SK-N-SH (cell line): Measurements from ENCODE around the gene FAM163A. TPM values are rescaled to one million over a fixed set of nuclear protein-coding genes. Genes with fewer than 3 reads are reported as not detected.
A peak's percentile ranks its signal among the peaks of the same experiment; 100 is the strongest.

Source experiments
- CTCF ChIA-PET: fragments of 300-600, 350-600 bp; formaldehyde crosslinking; extraction: SDS; loops from one replicate; lab custom pipeline; 2021; lab: Yijun Ruan, JAX
- POLR2A ChIA-PET: fragments of 350-600 bp; sonication (Branson Sonifier 250); formaldehyde crosslinking; extraction: SDS; loops from one replicate; lab custom pipeline; 2020; ENCODE audit warnings: antibody characterized with exemption, inconsistent platforms; lab: Yijun Ruan, JAX
- DNase-seq: peaks from one replicate; pipeline ENCODE4 v3.0.0; 2012
- H2AFZ ChIP-seq: fragments of 200-600 bp; sonication (generic); 2 replicates; pipeline ENCODE4 v1.8.1; 2016; ENCODE audit warnings: antibody characterized with exemption, mild to moderate bottlenecking, low read depth
- H3F3A ChIP-seq: fragments of 200-600 bp; sonication (generic); replicated peaks from 2 replicates; pipeline ENCODE3; 2016; ENCODE audit warnings: antibody characterized with exemption, mild to moderate bottlenecking; ENCODE audit not compliant: insufficient read depth
- H3K27ac ChIP-seq, 2 experiments: fragments of 200-500 bp in 1 of 2; fragments of 200-600 bp in 1 of 2; sonication (Bioruptor generic) in 1 of 2; sonication (generic), shearing (Covaris generic) in 1 of 2; 2 replicates each; pipeline versions ENCODE4 v1.5.1 to v1.6.1; 2014 to 2016; ENCODE audit warnings: low read depth in 2 of 2, inconsistent platforms in 1 of 2, low read length in 1 of 2, mild to moderate bottlenecking in 1 of 2, mixed read lengths in 1 of 2
- H3K27me3 ChIP-seq: fragments of 200-600 bp; sonication (generic), shearing (Covaris generic); 2 replicates; pipeline ENCODE4 v1.6.1; 2016; ENCODE audit warnings: mixed run types; ENCODE audit not compliant: insufficient read depth
- H3K36me3 ChIP-seq, 2 experiments: fragments of 200-500 bp in 1 of 2; fragments of 200-600 bp in 1 of 2; sonication (Bioruptor generic) in 1 of 2; sonication (generic) in 1 of 2; replicated peaks in 1 of 2; 2 replicates each; pipeline versions ENCODE3 to v1.5.1; 2014 to 2016; ENCODE audit warnings: low read length in 1 of 2, mild to moderate bottlenecking in 1 of 2; ENCODE audit not compliant: insufficient read depth in 2 of 2, control insufficient read depth in 1 of 2
- H3K4me1 ChIP-seq, 2 experiments: fragments of 200-500 bp in 1 of 2; fragments of 200-600 bp in 1 of 2; sonication (Bioruptor generic) in 1 of 2; sonication (generic), shearing (Covaris generic) in 1 of 2; 2 replicates each; pipeline versions ENCODE4 v1.5.1 to v1.6.1; 2014 to 2016; ENCODE audit warnings: low read depth in 1 of 2, low read length in 1 of 2, mixed run types in 1 of 2; ENCODE audit not compliant: insufficient read depth in 2 of 2, control insufficient read depth in 1 of 2
- H3K4me2 ChIP-seq: fragments of 200-600 bp; sonication (generic), shearing (Covaris generic); 2 replicates; pipeline ENCODE4 v1.6.1; 2017; ENCODE audit warnings: mixed run types
- H3K4me3 ChIP-seq, 2 experiments: fragments of 200-500 bp in 1 of 2; fragments of 200-600 bp in 1 of 2; sonication (Bioruptor generic) in 1 of 2; sonication (generic), shearing (Covaris generic) in 1 of 2; 2 replicates each; pipeline versions ENCODE4 v1.5.1 to v1.8.1; 2014 to 2016; ENCODE audit warnings: low read depth in 2 of 2, inconsistent platforms in 1 of 2, low read length in 1 of 2, mild to moderate bottlenecking in 1 of 2, mixed read lengths in 1 of 2, moderate library complexity in 1 of 2
- H3K79me2 ChIP-seq: fragments of 200-600 bp; sonication (generic); 2 replicates; pipeline ENCODE4 v1.8.1; 2017; ENCODE audit warnings: mild to moderate bottlenecking; ENCODE audit not compliant: insufficient read depth
- H3K9ac ChIP-seq: fragments of 200-600 bp; sonication (generic); 2 replicates; pipeline ENCODE4 v1.6.1; 2017; ENCODE audit warnings: mixed run types
- H3K9me2 ChIP-seq: fragments of 200-600 bp; sonication (generic); 2 replicates; pipeline ENCODE4 v1.6.1; 2017; ENCODE audit warnings: mixed run types
- H3K9me3 ChIP-seq: fragments of 200-600 bp; sonication (generic); 2 replicates; pipeline ENCODE4 v1.6.1; 2017; ENCODE audit warnings: mixed run types, mild to moderate bottlenecking, moderate library complexity
- H4K20me1 ChIP-seq: fragments of 200-600 bp; sonication (generic); 2 replicates; pipeline ENCODE4 v1.6.1; 2017; ENCODE audit warnings: mild to moderate bottlenecking, mixed run types; ENCODE audit not compliant: insufficient read depth
- CHD2 ChIP-seq: fragments of 150-350 bp; IDR thresholded peaks from 2 replicates; pipeline ENCODE4 v1.6.1; 2018; ENCODE audit warnings: low read length; ENCODE audit not compliant: partially characterized antibody
- ELF1 ChIP-seq: IDR thresholded peaks from 2 replicates; pipeline ENCODE4 v1.4.0; 2012
- EZH2phosphoT487 ChIP-seq: fragments of 200-600 bp; sonication (generic); IDR thresholded peaks from 2 replicates; pipeline ENCODE4 v1.6.1; 2017; ENCODE audit warnings: low read depth, mixed run types, mild to moderate bottlenecking, antibody characterized with exemption, moderate library complexity, borderline replicate concordance
- FOXM1 ChIP-seq: IDR thresholded peaks from 2 replicates; pipeline ENCODE4 v1.4.0; 2012; ENCODE audit warnings: low read depth, mild to moderate bottlenecking
- GABPA ChIP-seq: IDR thresholded peaks from 2 replicates; pipeline ENCODE4 v1.4.0; 2012; ENCODE audit warnings: low read depth, mild to moderate bottlenecking
- GATA2 ChIP-seq: sonication (generic); formaldehyde crosslinking; IDR thresholded peaks from 2 replicates; pipeline ENCODE4 v1.5.0; 2020; ENCODE audit warnings: mild to moderate bottlenecking, missing genetic modification reagents
- JUND ChIP-seq: IDR thresholded peaks from 2 replicates; pipeline ENCODE4 v1.4.0; 2012
- MAX ChIP-seq: IDR thresholded peaks from 2 replicates; pipeline ENCODE4 v1.4.0; 2012; ENCODE audit warnings: low read depth
- MEF2A ChIP-seq: IDR thresholded peaks from 2 replicates; pipeline ENCODE4 v1.4.0; 2012; ENCODE audit warnings: low read depth, borderline replicate concordance
- NFIC ChIP-seq: IDR thresholded peaks from 2 replicates; pipeline ENCODE4 v1.4.0; 2012; ENCODE audit warnings: borderline replicate concordance
- NRF1 ChIP-seq: IDR thresholded peaks from 2 replicates; pipeline ENCODE4 v1.6.1; 2012; ENCODE audit warnings: low read depth, mild to moderate bottlenecking, low read length
- POLR2AphosphoS5 ChIP-seq: IDR thresholded peaks from 2 replicates; pipeline ENCODE4 v1.6.1; 2012; ENCODE audit warnings: low read depth, low read length
- RAD21 ChIP-seq: IDR thresholded peaks from 2 replicates; pipeline ENCODE4 v1.6.1; 2012; ENCODE audit warnings: mild to moderate bottlenecking, low read length
- RCOR1 ChIP-seq: fragments of 150-350 bp; IDR thresholded peaks from 2 replicates; pipeline ENCODE4 v1.6.1; 2017; ENCODE audit warnings: antibody characterized with exemption, low read length
- RFX5 ChIP-seq: IDR thresholded peaks from 2 replicates; pipeline ENCODE4 v1.6.1; 2012; ENCODE audit warnings: mild to moderate bottlenecking, improper control_type of control experiment, low read length
- RXRA ChIP-seq: IDR thresholded peaks from 2 replicates; pipeline ENCODE4 v1.4.0; 2012; ENCODE audit warnings: low read depth, mild to moderate bottlenecking, borderline replicate concordance
- SIN3A ChIP-seq: IDR thresholded peaks from 2 replicates; pipeline ENCODE4 v1.6.1; 2012; ENCODE audit warnings: low read depth, mild to moderate bottlenecking, low read length, moderate library complexity, borderline replicate concordance
- SMC3 ChIP-seq: IDR thresholded peaks from 2 replicates; pipeline ENCODE4 v1.6.1; 2012; ENCODE audit warnings: low read depth, low read length, improper control_type of control experiment
- TEAD4 ChIP-seq: IDR thresholded peaks from 2 replicates; pipeline ENCODE4 v1.4.0; 2012; ENCODE audit warnings: mild to moderate bottlenecking, borderline replicate concordance; ENCODE audit not compliant: insufficient read depth
- USF2 ChIP-seq: fragments of 150-350 bp; IDR thresholded peaks from 2 replicates; pipeline ENCODE4 v1.6.1; 2017; ENCODE audit warnings: antibody characterized with exemption, low read length, low read depth, borderline replicate concordance
- YY1 ChIP-seq: IDR thresholded peaks from 2 replicates; pipeline ENCODE4 v1.4.0; 2012; ENCODE audit warnings: low read depth, mild to moderate bottlenecking
- WGBS: methylation state at CpG from one replicate; pipeline ENCODE4 v1.1.6; 2017; ENCODE audit warnings: low lambda C conversion rate; 5-methylcytosine and 5-hydroxymethylcytosine counted together
- polyA plus RNA-seq, 3 experiments: library from polyadenylated mRNA; depleted of rRNA; stranded (reverse); fragments of >200 nt; gene quantifications; 2 replicates each; pipeline ENCODE4 v1.2.3, GENCODE V29; 2012
- TF ChIP-seq, protein P1 (sequence below): fragments of 200-600 bp; sonication (generic); IDR thresholded peaks from 2 replicates; pipeline ENCODE4 v1.6.1; 2017; ENCODE audit warnings: antibody characterized with exemption, mild to moderate bottlenecking, moderate library complexity

FAM163A gene
- polyA plus RNA-seq, 1 of the 3 experiments (the other 2 are of a cell fraction): 0.43 TPM

- WGBS: 71% methylated on average over 4 of the region's 4 CpGs
- CTCF ChIA-PET: interaction anchor here (0.6 to 14.0 kb wide), 7 partner anchors 9 to 87 kb away, joined by 3 to 186 read pairs (median 3); no protein-coding TSS in a partner anchor
Observed at GRCh38 chr1:179793281-179793680, 50.2 kb downstream of the FAM163A start.

DNA sequence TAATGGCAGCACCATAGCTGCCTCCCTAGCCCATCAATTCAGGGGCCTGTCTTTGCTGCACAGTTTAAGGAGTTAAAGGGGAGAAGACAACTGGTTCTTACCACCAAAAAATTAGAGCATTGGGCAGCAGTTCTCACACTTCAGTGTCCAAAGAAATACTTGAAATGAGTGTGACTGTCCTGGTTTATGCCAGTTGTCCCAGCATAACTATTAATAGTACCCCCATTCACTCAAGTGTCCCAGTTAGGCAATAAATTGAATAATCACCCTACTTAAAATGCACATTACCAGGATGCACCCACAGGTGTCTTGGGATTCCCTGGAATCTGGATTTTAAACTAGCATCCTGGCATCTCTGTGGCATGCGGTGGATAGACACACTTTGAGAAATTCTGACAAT, 51.1 kb downstream of the FAM163A start:
- H3K36me3 ChIP-seq: no peaks in the 10 kb centered on the region
- ChIA-PET CTCF (interaction anchor here (0.6 to 14.0 kb wide), 4 partner anchors 16 to 88 kb away, joined by 3 to 186 read pairs (median 4); no protein-coding TSS in a partner anchor), POLR2A (interaction anchor here (0.8 to 2.0 kb wide), 4 partner anchors 12 to 49 kb away, joined by 3 to 10 read pairs (median 5); no protein-coding TSS in a partner anchor)
- H3K9me3 ChIP-seq: no peaks in the 10 kb centered on the region
- peak overlapping the region in 1 of 2 experiments; percentile 94; a peak in 2 of 4 replicates for H3K27ac ChIP-seq
- no peaks in the 10 kb centered on the region for H3K27me3 ChIP-seq
- peaks cover 0 to 79% of the 10 kb centered on the region in 2 experiments; a peak in 2 of 4 replicates for H3K4me1 ChIP-seq
- TF ChIP-seq ELF1 (no peak), TEAD4 (no peak), CHD2 (no peak), RFX5 (no peak), JUND (no peak), SMC3 (no peak), RXRA (no peak), RAD21 (no peak), YY1 (no peak), POLR2AphosphoS5 (no peak), GATA2 (no peak), NRF1 (no peak), GABPA (no peak), USF2 (no peak), RCOR1 (no peak), NFIC (no peak), MEF2A (no peak), FOXM1 (no peak)
- TF ChIP-seq, protein P1, sequence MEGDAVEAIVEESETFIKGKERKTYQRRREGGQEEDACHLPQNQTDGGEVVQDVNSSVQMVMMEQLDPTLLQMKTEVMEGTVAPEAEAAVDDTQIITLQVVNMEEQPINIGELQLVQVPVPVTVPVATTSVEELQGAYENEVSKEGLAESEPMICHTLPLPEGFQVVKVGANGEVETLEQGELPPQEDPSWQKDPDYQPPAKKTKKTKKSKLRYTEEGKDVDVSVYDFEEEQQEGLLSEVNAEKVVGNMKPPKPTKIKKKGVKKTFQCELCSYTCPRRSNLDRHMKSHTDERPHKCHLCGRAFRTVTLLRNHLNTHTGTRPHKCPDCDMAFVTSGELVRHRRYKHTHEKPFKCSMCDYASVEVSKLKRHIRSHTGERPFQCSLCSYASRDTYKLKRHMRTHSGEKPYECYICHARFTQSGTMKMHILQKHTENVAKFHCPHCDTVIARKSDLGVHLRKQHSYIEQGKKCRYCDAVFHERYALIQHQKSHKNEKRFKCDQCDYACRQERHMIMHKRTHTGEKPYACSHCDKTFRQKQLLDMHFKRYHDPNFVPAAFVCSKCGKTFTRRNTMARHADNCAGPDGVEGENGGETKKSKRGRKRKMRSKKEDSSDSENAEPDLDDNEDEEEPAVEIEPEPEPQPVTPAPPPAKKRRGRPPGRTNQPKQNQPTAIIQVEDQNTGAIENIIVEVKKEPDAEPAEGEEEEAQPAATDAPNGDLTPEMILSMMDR: no peak
- no peaks in the 10 kb centered on the region for H3K79me2 ChIP-seq
- H3K9me2 ChIP-seq: no peaks in the 10 kb centered on the region
- no peak overlapping the region for H3K4me2 ChIP-seq
- H3F3A ChIP-seq: no peaks in the 10 kb centered on the region
- 71% methylated on average over 1 of the region's 1 CpG for WGBS
- no peak overlapping the region for H3K4me3 ChIP-seq
- H2AFZ ChIP-seq: no peak overlapping the region
- no peaks in the 10 kb centered on the region for H4K20me1 ChIP-seq
- no peak for DNase-seq
- H3K9ac ChIP-seq: no peak overlapping the region

More at GRCh38 chr1:179793281-179793680, 50.2 kb downstream of the FAM163A start:
- Histone ChIP-seq H3K9me2 (no peaks in the 10 kb centered on the region), H3K4me1 (peaks cover 0 to 79% of the 10 kb centered on the region in 2 experiments; a peak in 2 of 4 replicates), H3K36me3 (no peaks in the 10 kb centered on the region), H3K4me3 (no peak overlapping the region), H4K20me1 (no peaks in the 10 kb centered on the region), H3K4me2 (no peak overlapping the region), H2AFZ (no peak overlapping the region), H3K27me3 (no peaks in the 10 kb centered on the region), H3K79me2 (no peaks in the 10 kb centered on the region), H3F3A (no peaks in the 10 kb centered on the region), H3K9me3 (no peaks in the 10 kb centered on the region), H3K9ac (no peak overlapping the region), H3K27ac (peak overlapping the region in 1 of 2 experiments; percentile 94; a peak in 2 of 4 replicates)
- TF ChIP-seq NRF1 (no peak), CHD2 (no peak), ELF1 (no peak), EZH2phosphoT487 (no peak), YY1 (no peak), POLR2AphosphoS5 (no peak), SIN3A (no peak), RXRA (no peak), JUND (no peak), MAX (no peak)
- TF ChIP-seq, protein P1: no peak
- POLR2A ChIA-PET: interaction anchor here (0.6 kb wide), 1 partner anchor 39 kb away, joined by 3 read pairs; no protein-coding TSS in a partner anchor
- DNase-seq: no peak
